ENCODE results near the gene KDM4C. TPM values are rescaled to one million over a fixed set of nuclear protein-coding genes. Genes with fewer than 3 reads are reported as not detected.

The KDM4C gene
- total and polyA plus RNA-seq, 2 of the 13 experiments (the other 11 are each of a cell fraction or from before 2014, with no cell fraction given) = 19.4 to 23.6 TPM

DNA sequence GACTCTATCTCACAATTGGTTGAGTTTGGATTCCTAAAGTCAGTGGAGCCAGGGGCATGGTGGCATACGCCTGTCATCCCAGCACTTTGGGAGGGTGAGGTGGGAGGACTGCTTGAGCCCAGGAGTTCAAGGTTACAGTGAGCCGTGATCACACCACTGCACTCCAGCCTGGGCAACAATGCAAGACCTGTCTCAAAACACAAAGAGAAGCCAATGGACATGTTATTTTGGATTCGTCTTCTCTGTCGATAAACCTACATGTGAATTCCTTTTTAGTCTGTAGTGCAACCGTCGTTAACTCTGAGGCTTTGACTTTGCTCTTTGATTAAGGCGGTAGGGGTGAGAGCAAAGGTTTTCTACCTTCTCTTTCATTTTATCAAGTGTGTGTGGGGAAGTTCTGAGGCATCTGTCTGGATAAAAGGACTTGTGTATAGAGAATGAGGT, 142.7 kb downstream of the KDM4C start:
- DNase-seq (ENCODE audit: low spot score) = peak; percentile 86
- Histone ChIP-seq H3K4me2 (ENCODE audit: low read depth, low read length) (peak overlapping the region; percentile 61), H2AFZ (ENCODE audit: low read length) (no peak overlapping the region), H3K4me1 (ENCODE audit: insufficient read depth, low read length) (peaks cover 100% of the 10 kb centered on the region), H3K36me3 (replicated peaks in 1 of 2; ENCODE audit: control insufficient read depth in 1 of 2, insufficient read depth in 2 of 2, low read length in 2 of 2) (no peaks in the 10 kb centered on the region; a peak in 1 of 5 replicates), H3K79me2 (ENCODE audit: insufficient read depth, low read length) (peaks cover 28% of the 10 kb centered on the region), H3K27ac (ENCODE audit: extremely low read length, insufficient read depth, low read length) (peak overlapping the region; percentile 99), H3K4me3 (replicated peaks in 1 of 3; ENCODE audit: insufficient read depth in 1 of 3, low read depth in 2 of 3, low read length in 3 of 3) (peak overlapping the region in 1 of 3 experiments; percentile 40; a peak in 1 of 6 replicates), H3K9me3 (ENCODE audit: low read length) (no peaks in the 10 kb centered on the region), H3K27me3 (ENCODE audit: control insufficient read depth in 1 of 2, insufficient read depth in 2 of 2, low read length in 2 of 2) (no peaks in the 10 kb centered on the region), H4K20me1 (ENCODE audit: insufficient read depth, low read length) (no peaks in the 10 kb centered on the region), H3K9ac (ENCODE audit: insufficient read depth, low read depth, low read length) (peak overlapping the region; percentile 72)
- ChIA-PET POLR2A (interaction anchor here (0.6 to 3.2 kb wide), 2 partner anchors 22 to 42 kb away, joined by 3 to 16 read pairs; no protein-coding TSS in a partner anchor), CTCF (ENCODE audit: low intra/inter-chr PET ratio, low total read pairs) (no interaction called here)
- intact Hi-C loops (cut with micrococcal nuclease; ENCODE audit: unreplicated experiment) (no loop called here), in situ Hi-C loops (cut with HindIII; ENCODE audit: extremely low pct_ligation_motif_present, low pct_unique_long_range_greater_than_20kb) (loop anchor here (25.0 kb wide), 2 partner anchors 287 to 637 kb away; no protein-coding TSS in a partner anchor)
- peak; percentile 56 for ATAC-seq
- BruUV-seq (replicated peaks) = no TSS peak
- WGBS (ENCODE audit: low lambda C conversion rate) = 0% methylated on average over 5 of the region's 7 CpGs
- FAIRE-seq = peak; percentile 50
- peak; percentile 73; the same call in 1 of the 2 replicates for TF ChIP-seq HDAC2 (CRISPR knock-in tag; IDR thresholded peaks at IDR 0.05)
- no peak for TF ChIP-seq NPAS2 (CRISPR knock-in tag; IDR thresholded peaks at IDR 0.05; ENCODE audit: borderline replicate concordance)
- peak; percentile 70; the same call in 1 of the 2 replicates for TF ChIP-seq ZNF460 (CRISPR knock-in tag; IDR thresholded peaks at IDR 0.05; ENCODE audit: borderline replicate concordance)
- no peak for TF ChIP-seq ONECUT2 (CRISPR knock-in tag; IDR thresholded peaks at IDR 0.05)
- TF ChIP-seq EP300 (IDR thresholded peaks at IDR 0.05; ENCODE audit: low read depth in 2 of 2, low read length in 2 of 2) = peak in 1 of 2 experiments; percentile 77; a peak in 2 of 4 replicates
- TF ChIP-seq EP300 (CRISPR knock-in tag; IDR thresholded peaks at IDR 0.05; ENCODE audit: borderline replicate concordance) = 0 out of 2 replicates have a peak, but pooled peaks have one; percentile 68
- no peak for TF ChIP-seq ZNF484 (CRISPR knock-in tag; IDR thresholded peaks at IDR 0.05; ENCODE audit: borderline replicate concordance, low read depth)
- peak; percentile 58 for TF ChIP-seq BCL6 (CRISPR knock-in tag; IDR thresholded peaks at IDR 0.05)
- TF ChIP-seq SMARCE1 (IDR thresholded peaks at IDR 0.05; ENCODE audit: borderline replicate concordance) = no peak
- TF ChIP-seq CBFB (CRISPR knock-in tag; IDR thresholded peaks at IDR 0.05) = no peak
- TF ChIP-seq TARDBP (CRISPR knock-in tag; IDR thresholded peaks at IDR 0.05) = peak; percentile 19; the same call in 1 of the 2 replicates
- no peak for TF ChIP-seq IRX3 (CRISPR knock-in tag; IDR thresholded peaks at IDR 0.05; ENCODE audit: borderline replicate concordance, low read depth)
- TF ChIP-seq HNF4A (CRISPR knock-in tag; IDR thresholded peaks at IDR 0.05) = peak; percentile 86
- TF ChIP-seq RCOR2 (CRISPR knock-in tag; IDR thresholded peaks at IDR 0.05) = 0 out of 2 replicates have a peak, but pooled peaks have one; percentile 56
- TF ChIP-seq, protein P1, sequence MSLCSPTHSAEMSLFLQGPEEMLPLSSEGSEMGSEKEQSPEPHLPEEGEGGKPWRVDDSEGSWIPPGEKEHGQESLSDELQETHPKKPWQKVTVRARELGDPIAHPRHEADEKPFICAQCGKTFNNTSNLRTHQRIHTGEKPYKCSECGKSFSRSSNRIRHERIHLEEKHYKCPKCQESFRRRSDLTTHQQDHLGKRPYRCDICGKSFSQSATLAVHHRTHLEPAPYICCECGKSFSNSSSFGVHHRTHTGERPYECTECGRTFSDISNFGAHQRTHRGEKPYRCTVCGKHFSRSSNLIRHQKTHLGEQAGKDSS (CRISPR knock-in tag; IDR thresholded peaks at IDR 0.05; ENCODE audit: borderline replicate concordance, low read depth) = peak; percentile 65; the same call in 1 of the 2 replicates
- 0 out of 2 replicates have a peak, but pooled peaks have one; percentile 11 for TF ChIP-seq ZNF160 (CRISPR knock-in tag; IDR thresholded peaks at IDR 0.05)
- TF ChIP-seq NFE2 (CRISPR knock-in tag; IDR thresholded peaks at IDR 0.05) = no peak
- TF ChIP-seq, protein P2, sequence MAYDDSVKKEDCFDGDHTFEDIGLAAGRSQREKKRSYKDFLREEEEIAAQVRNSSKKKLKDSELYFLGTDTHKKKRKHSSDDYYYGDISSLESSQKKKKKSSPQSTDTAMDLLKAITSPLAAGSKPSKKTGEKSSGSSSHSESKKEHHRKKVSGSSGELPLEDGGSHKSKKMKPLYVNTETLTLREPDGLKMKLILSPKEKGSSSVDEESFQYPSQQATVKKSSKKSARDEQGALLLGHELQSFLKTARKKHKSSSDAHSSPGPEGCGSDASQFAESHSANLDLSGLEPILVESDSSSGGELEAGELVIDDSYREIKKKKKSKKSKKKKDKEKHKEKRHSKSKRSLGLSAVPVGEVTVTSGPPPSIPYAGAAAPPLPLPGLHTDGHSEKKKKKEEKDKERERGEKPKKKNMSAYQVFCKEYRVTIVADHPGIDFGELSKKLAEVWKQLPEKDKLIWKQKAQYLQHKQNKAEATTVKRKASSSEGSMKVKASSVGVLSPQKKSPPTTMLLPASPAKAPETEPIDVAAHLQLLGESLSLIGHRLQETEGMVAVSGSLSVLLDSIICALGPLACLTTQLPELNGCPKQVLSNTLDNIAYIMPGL (CRISPR knock-in tag; IDR thresholded peaks at IDR 0.05; ENCODE audit: borderline replicate concordance in 1 of 2, low read depth in 1 of 2) = no peak
- no peak for TF ChIP-seq ZNF605 (CRISPR knock-in tag; IDR thresholded peaks at IDR 0.05)
- TF ChIP-seq CREM (IDR thresholded peaks at IDR 0.05) = peak; percentile 66; the same call in 1 of the 2 replicates
- TF ChIP-seq CREM (CRISPR knock-in tag; IDR thresholded peaks at IDR 0.05) = no peak
- peak; percentile 48 for TF ChIP-seq DPF2 (CRISPR knock-in tag; IDR thresholded peaks at IDR 0.05; ENCODE audit: borderline replicate concordance, low read depth)
- TF ChIP-seq ZBTB38 (CRISPR knock-in tag; IDR thresholded peaks at IDR 0.05) = peak; percentile 50; the same call in 1 of the 2 replicates
- TF ChIP-seq FOSL2 (CRISPR knock-in tag; IDR thresholded peaks at IDR 0.05) = 0 out of 2 replicates have a peak, but pooled peaks have one; percentile 21
